ENCODE data around the gene RER1.

DNA sequence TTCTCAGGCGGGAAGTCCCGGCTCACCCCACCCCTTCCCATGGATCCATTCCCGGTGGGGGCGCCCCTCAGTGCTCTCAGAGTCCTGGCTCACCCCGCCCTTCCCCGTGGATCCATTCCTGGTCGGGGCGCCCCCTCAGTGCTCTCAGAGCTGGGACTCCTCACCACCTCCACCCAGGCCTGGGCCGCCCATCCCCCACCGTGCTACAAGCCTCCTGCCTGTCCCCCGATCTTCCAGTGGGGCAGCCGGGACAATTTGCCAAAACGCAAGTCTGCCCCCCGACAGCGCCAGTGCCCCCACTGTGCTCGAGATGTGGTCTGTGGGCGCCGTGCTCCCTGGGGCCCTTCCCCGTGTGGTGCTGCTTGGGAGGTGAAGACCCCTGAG is 61.3 kb downstream of the RER1 start:
- TF ChIP-seq, protein P1, sequence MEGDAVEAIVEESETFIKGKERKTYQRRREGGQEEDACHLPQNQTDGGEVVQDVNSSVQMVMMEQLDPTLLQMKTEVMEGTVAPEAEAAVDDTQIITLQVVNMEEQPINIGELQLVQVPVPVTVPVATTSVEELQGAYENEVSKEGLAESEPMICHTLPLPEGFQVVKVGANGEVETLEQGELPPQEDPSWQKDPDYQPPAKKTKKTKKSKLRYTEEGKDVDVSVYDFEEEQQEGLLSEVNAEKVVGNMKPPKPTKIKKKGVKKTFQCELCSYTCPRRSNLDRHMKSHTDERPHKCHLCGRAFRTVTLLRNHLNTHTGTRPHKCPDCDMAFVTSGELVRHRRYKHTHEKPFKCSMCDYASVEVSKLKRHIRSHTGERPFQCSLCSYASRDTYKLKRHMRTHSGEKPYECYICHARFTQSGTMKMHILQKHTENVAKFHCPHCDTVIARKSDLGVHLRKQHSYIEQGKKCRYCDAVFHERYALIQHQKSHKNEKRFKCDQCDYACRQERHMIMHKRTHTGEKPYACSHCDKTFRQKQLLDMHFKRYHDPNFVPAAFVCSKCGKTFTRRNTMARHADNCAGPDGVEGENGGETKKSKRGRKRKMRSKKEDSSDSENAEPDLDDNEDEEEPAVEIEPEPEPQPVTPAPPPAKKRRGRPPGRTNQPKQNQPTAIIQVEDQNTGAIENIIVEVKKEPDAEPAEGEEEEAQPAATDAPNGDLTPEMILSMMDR (IDR thresholded peaks at IDR 0.05): no peak
- no peak for TF ChIP-seq POLR2A (IDR thresholded peaks at IDR 0.05)
